GM12878 (cell line): ENCODE results near the gene MST1R. TPM values are rescaled to one million over a fixed set of nuclear protein-coding genes. Genes with fewer than 3 reads are reported as not detected.

Experiments used
- CEBPB ChIP-seq, 2 experiments: fragments of 150-350 bp in 1 of 2; IDR thresholded peaks; 2 replicates each; pipeline ENCODE4 v1.6.1; 2012 to 2014; ENCODE audit warnings: low read depth in 2 of 2, low read length in 2 of 2, borderline replicate concordance in 1 of 2, inconsistent platforms in 1 of 2
- JUND ChIP-seq: IDR thresholded peaks from 2 replicates; pipeline ENCODE4 v1.6.1; 2012; ENCODE audit warnings: low read depth, mild to moderate bottlenecking, low read length, improper control_type of control experiment, moderate library complexity
- NFXL1 ChIP-seq: fragments of 450-650 bp; IDR thresholded peaks from 2 replicates; pipeline ENCODE4 v1.6.1; 2017; ENCODE audit warnings: antibody characterized with exemption, mild to moderate bottlenecking, borderline replicate concordance
- TAF1 ChIP-seq: IDR thresholded peaks from 2 replicates; pipeline ENCODE4 v1.6.1; 2011; ENCODE audit warnings: mild to moderate bottlenecking, low read depth, low read length, borderline replicate concordance
- YY1 ChIP-seq: IDR thresholded peaks from 2 replicates; pipeline ENCODE4 v1.6.1; 2011; ENCODE audit warnings: low read depth, mild to moderate bottlenecking, low read length
- ZNF384 ChIP-seq: IDR thresholded peaks from 2 replicates; pipeline ENCODE4 v1.6.1; 2012; ENCODE audit warnings: low read depth, mild to moderate bottlenecking, low read length, improper control_type of control experiment, borderline replicate concordance
- polyA plus RNA-seq, 11 experiments: library from polyadenylated mRNA; depleted of rRNA in 4 of 11; unstranded in 6 of 11; stranded (reverse) in 5 of 11; fragments of >200 nt; fragmentation: Nextera tagmentation in 4 of 11; fragmentation: Illumina TruSeq in 1 of 11; extraction: Ambion mirVana in 4 of 11; extraction: Trizol in 1 of 11; gene quantifications; 1 replicate in 1 of 11; 2 replicates in 10 of 11; pipeline versions ENCODE4 v1.2.1 to v1.2.3, GENCODE V29; 2011 to 2016; ENCODE audit warnings: inconsistent platforms in 2 of 11, missing spikeins in 2 of 11, low read depth in 1 of 11
- total RNA-seq, 4 experiments: library from RNA; depleted of rRNA in 3 of 4; stranded (reverse); fragments of >200 nt in 3 of 4; fragmentation: Illumina TruSeq in 1 of 4; extraction: Trizol in 1 of 4; gene quantifications; 2 replicates each; pipeline versions ENCODE4 v1.2.1 to v1.2.3, GENCODE V29; 2013 to 2021
- TF ChIP-seq, protein P1 (sequence below): fragments of 450-650 bp; IDR thresholded peaks from 2 replicates; pipeline ENCODE4 v1.6.1; 2018; ENCODE audit warnings: mild to moderate bottlenecking, low read depth, moderate library complexity; ENCODE audit not compliant: partially characterized antibody
- TF ChIP-seq, protein P2 (sequence below): fragments of 450-650 bp; IDR thresholded peaks from 2 replicates; pipeline ENCODE4 v1.6.1; 2017; ENCODE audit warnings: mild to moderate bottlenecking, moderate library complexity
- TF ChIP-seq, protein P3 (sequence below): IDR thresholded peaks from 2 replicates; pipeline ENCODE4 v1.6.1; 2011; ENCODE audit warnings: low read depth, low read length, improper control_type of control experiment, borderline replicate concordance
- TF ChIP-seq, protein P4 (sequence below): IDR thresholded peaks from 2 replicates; pipeline ENCODE4 v1.6.1; 2012; ENCODE audit warnings: mild to moderate bottlenecking, low read depth, low read length

The MST1R gene
- total and polyA plus RNA-seq, 10 of the 15 experiments (the other 5 are each of a cell fraction or from before 2014, with no cell fraction given) = 0.40 to 5.6 (median 1.2) TPM

DNA sequence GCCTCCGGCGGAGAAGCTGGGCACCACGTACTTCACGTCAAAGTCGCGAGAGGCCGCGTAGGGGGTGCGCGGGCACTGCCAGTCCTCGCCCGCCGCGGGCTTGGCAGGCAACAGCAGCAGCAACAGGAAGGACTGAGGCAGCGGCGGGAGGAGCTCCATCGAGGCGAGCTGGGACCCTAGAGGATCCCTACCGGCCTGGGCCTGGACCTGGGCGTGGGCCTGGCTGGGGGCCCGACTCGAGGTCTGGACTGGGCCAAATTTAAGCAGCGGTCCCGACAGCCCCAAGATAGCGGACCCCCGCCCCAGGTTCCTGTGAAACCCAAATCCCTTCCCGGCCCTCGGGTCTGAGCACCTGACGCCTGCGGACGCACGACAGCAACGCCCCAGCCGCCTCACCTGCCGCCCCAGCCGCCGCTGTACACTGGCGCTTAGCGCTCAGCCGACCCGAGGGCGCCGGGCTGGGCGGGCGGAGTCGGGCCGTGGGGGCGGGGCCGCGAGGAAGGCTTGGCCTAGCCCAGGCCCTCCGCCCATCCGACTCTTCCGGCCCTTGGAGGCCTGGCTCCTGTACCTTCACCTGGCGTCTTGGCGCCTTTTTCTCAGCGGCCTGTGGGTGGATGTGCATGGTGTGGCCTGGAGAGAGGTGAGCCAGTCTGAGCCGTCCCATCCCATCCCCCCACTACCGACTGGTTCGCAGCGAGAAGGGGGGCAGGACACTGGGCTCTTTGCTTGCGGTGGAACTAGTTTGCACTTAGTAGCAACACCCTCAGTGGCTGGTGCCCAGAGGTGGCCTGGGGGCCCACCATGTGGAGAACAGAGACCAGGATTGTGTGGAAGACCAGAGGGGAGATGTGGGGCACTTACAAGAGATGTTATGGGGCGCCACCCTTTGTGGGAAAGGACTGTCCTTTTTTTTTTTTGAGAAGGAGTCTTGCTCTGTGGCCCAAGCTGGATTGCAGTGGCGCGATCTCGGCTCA is at the start of gene MST1R (continued):
- no peak for TF ChIP-seq CEBPB (IDR thresholded peaks at IDR 0.05; ENCODE audit: borderline replicate concordance in 1 of 2, low read depth in 2 of 2, low read length in 2 of 2)
- TF ChIP-seq, protein P1, sequence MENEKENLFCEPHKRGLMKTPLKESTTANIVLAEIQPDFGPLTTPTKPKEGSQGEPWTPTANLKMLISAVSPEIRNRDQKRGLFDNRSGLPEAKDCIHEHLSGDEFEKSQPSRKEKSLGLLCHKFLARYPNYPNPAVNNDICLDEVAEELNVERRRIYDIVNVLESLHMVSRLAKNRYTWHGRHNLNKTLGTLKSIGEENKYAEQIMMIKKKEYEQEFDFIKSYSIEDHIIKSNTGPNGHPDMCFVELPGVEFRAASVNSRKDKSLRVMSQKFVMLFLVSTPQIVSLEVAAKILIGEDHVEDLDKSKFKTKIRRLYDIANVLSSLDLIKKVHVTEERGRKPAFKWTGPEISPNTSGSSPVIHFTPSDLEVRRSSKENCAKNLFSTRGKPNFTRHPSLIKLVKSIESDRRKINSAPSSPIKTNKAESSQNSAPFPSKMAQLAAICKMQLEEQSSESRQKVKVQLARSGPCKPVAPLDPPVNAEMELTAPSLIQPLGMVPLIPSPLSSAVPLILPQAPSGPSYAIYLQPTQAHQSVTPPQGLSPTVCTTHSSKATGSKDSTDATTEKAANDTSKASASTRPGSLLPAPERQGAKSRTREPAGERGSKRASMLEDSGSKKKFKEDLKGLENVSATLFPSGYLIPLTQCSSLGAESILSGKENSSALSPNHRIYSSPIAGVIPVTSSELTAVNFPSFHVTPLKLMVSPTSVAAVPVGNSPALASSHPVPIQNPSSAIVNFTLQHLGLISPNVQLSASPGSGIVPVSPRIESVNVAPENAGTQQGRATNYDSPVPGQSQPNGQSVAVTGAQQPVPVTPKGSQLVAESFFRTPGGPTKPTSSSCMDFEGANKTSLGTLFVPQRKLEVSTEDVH = no peak
- TF ChIP-seq YY1 = 0 out of 2 replicates have a peak, but pooled peaks have one; percentile 10
- peak; percentile 26; the same call in 1 of the 2 replicates for TF ChIP-seq TAF1
- no peak for TF ChIP-seq ZNF384
- TF ChIP-seq, protein P2, sequence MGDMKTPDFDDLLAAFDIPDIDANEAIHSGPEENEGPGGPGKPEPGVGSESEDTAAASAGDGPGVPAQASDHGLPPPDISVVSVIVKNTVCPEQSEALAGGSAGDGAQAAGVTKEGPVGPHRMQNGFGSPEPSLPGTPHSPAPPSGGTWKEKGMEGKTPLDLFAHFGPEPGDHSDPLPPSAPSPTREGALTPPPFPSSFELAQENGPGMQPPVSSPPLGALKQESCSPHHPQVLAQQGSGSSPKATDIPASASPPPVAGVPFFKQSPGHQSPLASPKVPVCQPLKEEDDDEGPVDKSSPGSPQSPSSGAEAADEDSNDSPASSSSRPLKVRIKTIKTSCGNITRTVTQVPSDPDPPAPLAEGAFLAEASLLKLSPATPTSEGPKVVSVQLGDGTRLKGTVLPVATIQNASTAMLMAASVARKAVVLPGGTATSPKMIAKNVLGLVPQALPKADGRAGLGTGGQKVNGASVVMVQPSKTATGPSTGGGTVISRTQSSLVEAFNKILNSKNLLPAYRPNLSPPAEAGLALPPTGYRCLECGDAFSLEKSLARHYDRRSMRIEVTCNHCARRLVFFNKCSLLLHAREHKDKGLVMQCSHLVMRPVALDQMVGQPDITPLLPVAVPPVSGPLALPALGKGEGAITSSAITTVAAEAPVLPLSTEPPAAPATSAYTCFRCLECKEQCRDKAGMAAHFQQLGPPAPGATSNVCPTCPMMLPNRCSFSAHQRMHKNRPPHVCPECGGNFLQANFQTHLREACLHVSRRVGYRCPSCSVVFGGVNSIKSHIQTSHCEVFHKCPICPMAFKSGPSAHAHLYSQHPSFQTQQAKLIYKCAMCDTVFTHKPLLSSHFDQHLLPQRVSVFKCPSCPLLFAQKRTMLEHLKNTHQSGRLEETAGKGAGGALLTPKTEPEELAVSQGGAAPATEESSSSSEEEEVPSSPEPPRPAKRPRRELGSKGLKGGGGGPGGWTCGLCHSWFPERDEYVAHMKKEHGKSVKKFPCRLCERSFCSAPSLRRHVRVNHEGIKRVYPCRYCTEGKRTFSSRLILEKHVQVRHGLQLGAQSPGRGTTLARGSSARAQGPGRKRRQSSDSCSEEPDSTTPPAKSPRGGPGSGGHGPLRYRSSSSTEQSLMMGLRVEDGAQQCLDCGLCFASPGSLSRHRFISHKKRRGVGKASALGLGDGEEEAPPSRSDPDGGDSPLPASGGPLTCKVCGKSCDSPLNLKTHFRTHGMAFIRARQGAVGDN = 0 out of 2 replicates have a peak, but pooled peaks have one; percentile 29
- TF ChIP-seq, protein P3, sequence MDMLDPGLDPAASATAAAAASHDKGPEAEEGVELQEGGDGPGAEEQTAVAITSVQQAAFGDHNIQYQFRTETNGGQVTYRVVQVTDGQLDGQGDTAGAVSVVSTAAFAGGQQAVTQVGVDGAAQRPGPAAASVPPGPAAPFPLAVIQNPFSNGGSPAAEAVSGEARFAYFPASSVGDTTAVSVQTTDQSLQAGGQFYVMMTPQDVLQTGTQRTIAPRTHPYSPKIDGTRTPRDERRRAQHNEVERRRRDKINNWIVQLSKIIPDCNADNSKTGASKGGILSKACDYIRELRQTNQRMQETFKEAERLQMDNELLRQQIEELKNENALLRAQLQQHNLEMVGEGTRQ = no peak
- no peak for TF ChIP-seq JUND
- TF ChIP-seq, protein P4, sequence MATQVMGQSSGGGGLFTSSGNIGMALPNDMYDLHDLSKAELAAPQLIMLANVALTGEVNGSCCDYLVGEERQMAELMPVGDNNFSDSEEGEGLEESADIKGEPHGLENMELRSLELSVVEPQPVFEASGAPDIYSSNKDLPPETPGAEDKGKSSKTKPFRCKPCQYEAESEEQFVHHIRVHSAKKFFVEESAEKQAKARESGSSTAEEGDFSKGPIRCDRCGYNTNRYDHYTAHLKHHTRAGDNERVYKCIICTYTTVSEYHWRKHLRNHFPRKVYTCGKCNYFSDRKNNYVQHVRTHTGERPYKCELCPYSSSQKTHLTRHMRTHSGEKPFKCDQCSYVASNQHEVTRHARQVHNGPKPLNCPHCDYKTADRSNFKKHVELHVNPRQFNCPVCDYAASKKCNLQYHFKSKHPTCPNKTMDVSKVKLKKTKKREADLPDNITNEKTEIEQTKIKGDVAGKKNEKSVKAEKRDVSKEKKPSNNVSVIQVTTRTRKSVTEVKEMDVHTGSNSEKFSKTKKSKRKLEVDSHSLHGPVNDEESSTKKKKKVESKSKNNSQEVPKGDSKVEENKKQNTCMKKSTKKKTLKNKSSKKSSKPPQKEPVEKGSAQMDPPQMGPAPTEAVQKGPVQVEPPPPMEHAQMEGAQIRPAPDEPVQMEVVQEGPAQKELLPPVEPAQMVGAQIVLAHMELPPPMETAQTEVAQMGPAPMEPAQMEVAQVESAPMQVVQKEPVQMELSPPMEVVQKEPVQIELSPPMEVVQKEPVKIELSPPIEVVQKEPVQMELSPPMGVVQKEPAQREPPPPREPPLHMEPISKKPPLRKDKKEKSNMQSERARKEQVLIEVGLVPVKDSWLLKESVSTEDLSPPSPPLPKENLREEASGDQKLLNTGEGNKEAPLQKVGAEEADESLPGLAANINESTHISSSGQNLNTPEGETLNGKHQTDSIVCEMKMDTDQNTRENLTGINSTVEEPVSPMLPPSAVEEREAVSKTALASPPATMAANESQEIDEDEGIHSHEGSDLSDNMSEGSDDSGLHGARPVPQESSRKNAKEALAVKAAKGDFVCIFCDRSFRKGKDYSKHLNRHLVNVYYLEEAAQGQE = no peak
- no peak for TF ChIP-seq NFXL1
